A673 (cell line): ENCODE measurements around the gene AKAP1.

Source experiments
- EZH2 ChIP-seq: fragments of 200-600 bp; sonication (generic); IDR thresholded peaks from 2 replicates; pipeline ENCODE4 v1.6.1; 2017; ENCODE audit warnings: borderline replicate concordance, low read depth, mild to moderate bottlenecking, mixed read lengths, antibody characterized with exemption, low read length; ENCODE audit not compliant: poor library complexity, severe bottlenecking
- TF ChIP-seq, protein P1 (sequence below): fragments of 300-800, 200-600 bp; sonication (generic); conservative IDR thresholded peaks from 2 replicates; pipeline ENCODE4 v1.5.1; 2017; ENCODE audit warnings: low read depth, mild to moderate bottlenecking, antibody characterized with exemption, low read length, moderate library complexity, mixed read lengths

DNA sequence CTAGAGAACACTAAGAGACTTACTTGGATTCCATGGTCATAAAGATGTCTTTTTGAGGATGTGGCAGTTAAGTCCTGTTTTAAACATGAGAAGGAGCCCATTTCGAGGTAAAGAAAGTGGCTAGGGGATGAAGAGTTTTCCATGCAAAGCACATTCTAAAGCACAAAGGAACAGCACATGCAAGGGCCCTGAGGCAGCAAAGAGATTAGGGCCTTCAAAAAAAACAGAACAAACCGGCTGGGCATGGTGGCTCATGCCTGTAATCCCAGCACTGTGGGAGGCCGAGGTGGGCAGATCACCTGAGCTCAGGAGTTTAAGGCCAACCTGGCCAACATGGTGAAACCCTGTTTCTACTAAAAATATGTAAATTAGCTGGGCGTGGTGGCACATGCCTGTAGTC lies 79.8 kb downstream of the AKAP1 start:
- TF ChIP-seq EZH2, result no peak
- TF ChIP-seq, protein P1, sequence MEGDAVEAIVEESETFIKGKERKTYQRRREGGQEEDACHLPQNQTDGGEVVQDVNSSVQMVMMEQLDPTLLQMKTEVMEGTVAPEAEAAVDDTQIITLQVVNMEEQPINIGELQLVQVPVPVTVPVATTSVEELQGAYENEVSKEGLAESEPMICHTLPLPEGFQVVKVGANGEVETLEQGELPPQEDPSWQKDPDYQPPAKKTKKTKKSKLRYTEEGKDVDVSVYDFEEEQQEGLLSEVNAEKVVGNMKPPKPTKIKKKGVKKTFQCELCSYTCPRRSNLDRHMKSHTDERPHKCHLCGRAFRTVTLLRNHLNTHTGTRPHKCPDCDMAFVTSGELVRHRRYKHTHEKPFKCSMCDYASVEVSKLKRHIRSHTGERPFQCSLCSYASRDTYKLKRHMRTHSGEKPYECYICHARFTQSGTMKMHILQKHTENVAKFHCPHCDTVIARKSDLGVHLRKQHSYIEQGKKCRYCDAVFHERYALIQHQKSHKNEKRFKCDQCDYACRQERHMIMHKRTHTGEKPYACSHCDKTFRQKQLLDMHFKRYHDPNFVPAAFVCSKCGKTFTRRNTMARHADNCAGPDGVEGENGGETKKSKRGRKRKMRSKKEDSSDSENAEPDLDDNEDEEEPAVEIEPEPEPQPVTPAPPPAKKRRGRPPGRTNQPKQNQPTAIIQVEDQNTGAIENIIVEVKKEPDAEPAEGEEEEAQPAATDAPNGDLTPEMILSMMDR, result no peak
